ENCODE results near the gene TNFRSF25.
A peak's percentile ranks its signal among the peaks of the same experiment; 100 is the strongest.
"Not testable (repeated sequence)": the region's sequence is repeated elsewhere in the genome, so short reads cannot be mapped to it uniquely, and the experiment has no call there.

The TNFRSF25 gene

DNA sequence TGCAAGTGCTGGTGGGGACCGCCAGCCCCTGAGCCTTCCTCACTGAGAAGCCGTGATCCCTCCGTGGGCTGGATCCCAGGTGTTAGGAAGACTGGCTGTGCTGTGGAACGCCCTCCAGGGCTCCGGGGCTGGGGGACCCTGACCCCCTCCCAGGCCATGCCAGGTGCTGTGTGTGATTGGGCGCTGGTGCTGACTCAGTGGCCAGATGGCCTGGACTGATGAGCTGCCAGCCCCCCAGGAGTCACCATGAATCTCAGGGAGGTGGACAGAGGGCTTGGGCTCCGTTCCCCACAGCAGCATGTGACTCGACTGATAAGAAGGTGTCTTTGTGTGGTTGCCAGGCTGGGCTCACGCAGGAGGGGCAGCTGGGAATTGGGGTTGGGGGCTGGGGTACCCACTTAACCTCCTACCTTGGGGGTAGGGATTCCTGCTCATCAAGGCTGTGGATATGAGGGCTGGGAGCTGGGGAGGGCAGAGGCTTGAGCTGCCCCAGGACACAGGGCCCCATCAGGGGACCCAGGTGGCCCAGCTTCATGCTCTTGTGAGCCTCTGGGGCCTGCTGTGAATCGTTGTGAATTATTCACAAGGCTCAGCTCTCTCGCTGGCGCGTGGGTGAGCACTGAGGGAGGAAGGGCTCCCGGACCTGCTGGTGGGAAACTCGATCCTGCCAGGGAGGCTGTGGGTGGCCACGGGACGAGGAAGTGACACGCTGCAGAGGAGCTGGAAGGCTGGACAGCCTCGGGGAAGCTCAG, 36.1 kb downstream of the TNFRSF25 start:
- not testable (repeated sequence) for DNase-seq

DNA sequence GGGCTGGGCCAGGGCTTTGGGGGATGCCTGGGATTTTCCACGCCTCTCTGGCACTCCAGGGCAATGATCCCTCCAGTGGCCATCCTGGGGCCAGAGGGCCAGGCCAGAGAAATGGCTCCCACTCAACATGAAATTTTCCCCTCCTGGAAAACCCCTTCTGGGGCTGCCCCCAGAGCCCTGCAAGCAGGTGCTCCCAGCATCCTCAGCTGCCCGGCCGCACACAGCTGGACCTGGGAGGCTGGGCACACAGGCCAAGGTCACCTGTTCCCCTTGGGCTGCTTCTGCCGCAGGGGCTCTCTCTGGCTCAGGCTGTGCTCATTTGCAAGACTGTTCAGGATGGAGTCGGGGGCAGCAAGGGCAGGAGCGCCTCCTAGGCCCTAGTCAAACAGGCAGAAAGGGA, 37.5 kb downstream of the TNFRSF25 start:
- not testable (repeated sequence) for DNase-seq

DNA sequence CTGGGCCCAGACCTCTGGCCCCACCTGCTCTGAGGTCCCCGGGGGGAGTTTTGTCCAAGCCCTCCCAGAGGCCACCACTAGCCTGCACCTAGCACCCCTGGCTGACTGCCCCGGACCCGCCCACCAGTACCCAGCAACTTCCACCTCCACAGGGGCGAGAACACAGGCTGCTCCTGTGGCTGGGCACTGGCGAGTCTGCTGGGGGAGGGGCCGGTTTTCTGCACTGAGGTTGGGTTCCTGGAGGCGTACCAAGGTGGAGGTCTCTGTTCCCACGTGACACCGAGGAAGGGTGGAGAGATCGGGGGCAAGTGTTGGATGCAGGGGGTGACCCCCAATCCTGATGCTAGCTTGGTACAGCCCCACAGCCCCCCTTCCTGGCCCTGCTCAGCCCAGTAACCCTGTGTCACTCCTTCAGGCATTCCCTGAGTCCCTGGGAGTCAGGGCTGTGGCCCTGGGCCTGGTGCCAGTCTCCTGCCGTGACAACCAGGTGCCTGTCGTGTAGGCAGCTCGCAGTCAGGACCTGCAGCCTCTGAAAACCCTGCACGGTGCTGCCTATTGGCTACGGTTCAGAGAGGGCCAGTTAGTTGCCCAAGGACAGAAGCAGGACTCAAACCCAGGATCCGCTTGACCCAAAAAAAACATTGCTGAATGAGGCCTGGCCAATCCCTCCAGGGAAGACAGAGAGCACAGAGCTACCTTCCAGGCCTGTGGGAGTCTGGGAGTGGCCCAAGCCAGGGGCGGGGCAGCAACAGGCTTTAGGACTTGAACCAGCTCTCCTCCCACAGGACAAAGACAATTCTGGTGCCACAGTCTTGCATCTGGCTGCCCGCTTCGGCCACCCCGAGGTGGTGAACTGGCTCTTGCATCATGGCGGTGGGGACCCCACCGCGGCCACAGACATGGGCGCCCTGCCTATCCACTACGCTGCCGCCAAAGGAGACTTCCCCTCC, 38.3 kb downstream of the TNFRSF25 start:
- DNase-seq = no peak

- no peak for DNase-seq
Measured at GRCh38 chr1:6426972-6427350, 39.0 kb downstream of the TNFRSF25 start.

DNA sequence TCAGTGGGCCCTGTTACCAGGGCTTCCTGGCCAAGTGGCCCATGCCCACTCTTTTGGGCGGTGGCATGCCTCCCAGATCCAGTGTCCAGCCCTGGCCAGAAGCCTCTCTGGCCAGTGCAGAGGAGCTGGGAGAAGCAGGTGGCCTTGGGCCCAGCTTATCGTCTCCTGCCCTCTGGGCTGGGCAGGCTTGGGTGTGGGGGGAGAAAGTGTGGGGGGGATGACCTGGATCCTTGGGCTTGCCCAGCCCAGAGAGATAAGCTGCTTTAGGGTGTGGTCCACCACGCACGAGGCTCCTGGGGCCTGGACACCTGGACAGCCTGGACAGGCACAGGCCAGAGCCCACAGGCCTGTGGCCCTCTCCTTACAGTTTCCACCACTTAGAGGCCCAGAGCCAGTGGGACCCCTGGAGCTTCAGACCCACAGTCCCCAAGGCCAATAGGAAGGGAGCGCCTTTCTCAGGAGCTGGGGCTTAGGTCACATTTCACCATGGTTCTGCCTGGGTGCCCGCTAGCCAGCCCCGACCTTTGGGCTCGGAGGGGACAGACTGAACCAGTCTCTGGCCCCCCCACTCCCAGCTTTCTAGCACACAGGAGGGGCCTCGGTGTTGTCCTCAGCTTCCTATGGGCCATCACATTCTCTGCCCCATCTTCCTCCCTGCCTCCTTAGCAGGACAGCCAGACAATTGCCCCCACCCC, 39.5 kb downstream of the TNFRSF25 start:
- no peak for DNase-seq

DNA sequence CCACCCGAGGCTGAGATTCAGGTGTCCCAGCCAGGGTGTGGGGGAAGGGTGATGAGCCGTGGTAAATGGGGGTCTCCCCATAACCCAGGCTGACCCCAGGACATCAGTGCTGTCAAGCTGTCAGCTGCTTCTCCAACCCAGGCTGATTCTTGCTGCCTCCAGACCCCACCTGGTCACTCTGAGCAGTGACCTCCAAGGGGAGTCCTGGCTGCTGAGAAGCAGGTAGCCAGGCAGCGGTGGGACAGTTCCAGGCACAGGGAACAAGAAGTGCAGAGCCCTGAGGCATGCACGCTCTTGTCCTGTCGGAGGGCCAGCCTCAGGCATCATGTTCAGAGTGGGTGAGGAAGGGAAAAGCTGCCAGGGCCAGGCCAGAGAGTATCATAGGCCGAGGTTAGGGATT, 40.3 kb downstream of the TNFRSF25 start:
- no peak for DNase-seq

- no peak for DNase-seq
Measured at GRCh38 chr1:6424619-6425593, 41.1 kb downstream of the TNFRSF25 start, which contains the start of gene ESPN. TSS of gene ESPN (plus strand) at chr1:6424776. CDS start at chr1:6424956, 180 bp downstream.

DNA sequence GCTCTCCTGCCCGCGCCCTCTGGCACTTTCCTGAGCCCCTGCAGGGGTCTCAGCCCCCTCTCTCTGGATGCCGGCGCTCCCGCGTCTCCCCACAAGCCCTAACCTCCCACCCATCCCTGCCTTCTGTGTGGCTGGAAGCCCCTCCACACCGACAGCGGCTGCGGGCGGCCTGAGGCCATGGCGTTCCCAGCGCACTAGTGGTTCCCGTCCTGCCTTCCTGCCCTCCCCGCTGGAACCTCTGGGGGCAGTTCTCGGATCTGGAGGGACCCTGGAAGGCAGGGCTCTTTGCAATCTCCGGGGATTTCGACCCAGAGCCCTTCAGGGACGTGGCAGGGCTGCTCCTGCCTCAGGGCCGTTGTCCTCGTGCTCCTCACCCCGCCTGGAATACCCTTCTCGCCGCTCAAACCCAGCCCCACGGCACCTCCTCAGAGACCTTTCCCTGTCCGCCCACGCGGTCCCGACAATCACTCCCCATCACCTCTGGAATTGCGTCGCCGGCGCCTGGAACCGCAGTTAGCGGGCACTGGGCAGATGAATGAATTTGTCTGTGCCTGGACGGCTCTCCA, 41.9 kb downstream of the TNFRSF25 start:
- DNase-seq = no peak

DNA sequence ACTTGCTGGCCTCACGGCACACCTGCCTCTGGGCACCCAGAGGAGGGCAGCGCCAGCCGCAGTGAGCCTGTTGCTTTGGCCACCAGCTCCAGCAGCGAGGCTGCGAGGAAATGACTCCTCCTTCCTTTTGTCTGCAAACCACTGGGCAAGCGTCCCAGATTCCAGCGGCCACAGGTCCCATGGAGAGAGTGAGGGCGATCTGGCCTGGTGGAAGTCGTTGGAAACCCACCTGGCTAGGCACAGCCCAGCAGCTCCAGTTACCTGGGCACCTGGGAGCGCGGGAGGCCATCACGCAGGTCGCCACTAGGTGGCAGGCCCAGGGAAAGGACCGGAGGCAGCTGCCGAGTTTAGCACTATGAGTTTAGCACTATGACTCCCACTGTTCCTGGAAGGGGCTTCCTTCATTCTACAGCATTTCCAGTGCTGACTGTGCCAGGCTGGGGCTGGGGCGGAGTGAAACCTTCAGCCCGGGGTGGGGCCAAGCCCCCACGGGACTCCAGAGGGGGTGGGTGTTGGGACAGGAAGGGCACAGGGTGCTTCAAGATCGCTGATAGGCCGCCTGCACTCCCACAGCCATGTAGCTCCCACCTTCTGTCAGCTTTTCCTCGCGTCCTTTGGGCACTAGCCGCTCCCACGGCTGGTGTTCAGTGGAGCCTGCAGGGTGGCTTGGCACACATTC, 42.5 kb downstream of the TNFRSF25 start:
- DNase-seq = peak; percentile 91

GRCh38 chr1:6421266-6421665, 44.7 kb downstream of the TNFRSF25 start:
- DNase-seq = no peak

DNA sequence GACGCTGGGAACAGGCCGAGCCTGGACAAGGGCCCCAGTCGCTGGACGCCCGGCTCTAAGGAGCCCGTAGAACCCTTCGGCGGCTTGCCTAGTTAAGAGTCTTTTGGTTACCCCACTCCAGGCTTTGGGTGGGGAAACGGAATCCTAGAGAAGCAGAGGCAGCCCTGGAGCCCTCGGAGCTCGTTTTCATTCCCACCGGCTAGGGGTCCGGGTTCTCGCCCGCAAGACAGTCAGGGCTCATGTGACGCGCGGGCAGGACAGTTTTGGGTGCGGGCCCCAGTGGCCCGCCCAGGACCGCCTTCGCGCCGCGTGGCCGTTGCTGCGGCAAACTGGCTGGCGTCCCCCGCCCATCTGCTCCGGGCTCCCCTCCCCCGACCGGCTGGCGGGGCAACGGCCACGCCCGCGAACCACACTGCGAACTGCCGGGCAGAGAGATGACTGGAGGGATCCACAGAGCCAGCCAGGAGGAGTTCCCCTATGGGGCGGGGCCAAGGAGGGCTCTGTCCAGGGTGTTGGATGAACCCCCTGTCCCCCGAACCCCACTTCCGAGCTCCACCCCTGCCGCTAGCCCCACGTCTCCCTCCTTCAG, 45.4 kb downstream of the TNFRSF25 start:
- DNase-seq = no peak

DNA sequence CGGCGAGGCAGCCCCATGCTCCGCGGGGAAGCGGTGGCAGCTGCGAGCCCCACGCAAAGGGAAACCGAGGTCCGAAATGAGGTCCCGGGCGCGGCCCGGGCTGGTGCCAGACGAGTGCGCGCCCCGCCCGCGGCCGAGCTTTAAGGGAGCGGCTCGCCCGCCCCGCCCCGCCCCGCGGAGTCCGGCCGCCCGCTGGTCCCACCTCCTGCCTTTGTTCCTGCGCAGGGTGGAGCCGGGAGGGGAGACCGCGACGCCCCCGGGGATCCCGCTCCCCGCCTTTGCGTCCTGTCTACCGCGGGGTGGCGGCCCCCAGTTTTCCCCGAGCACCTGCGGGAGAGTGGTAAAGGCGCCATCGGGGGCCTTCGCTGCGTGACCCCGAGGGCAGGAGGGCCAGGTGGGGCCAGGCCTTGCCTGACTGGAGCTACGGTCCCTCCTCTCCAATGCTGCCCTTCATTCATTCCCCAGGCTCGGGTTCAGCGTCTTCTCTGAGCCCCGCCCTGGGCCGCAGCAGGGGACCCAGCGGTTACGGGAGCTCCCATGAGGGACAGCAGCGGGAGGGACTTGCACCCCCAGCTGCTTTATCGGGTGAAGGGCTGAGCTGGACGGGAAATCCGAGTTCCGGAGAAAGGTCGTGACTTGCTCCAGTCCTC, 46.0 kb downstream of the TNFRSF25 start, which contains the start of gene HES2:
Gene HES2, minus strand, starts transcription at position 116 of the 650 bp plus-strand sequence. Its CDS starts 99 bp downstream, at position 17.
- DNase-seq = peak; percentile 66

- DNase-seq = no peak
Measured at GRCh38 chr1:6419397-6419803, 46.6 kb downstream of the TNFRSF25 start.

- no peak for DNase-seq
Measured at GRCh38 chr1:6418668-6419396, 47.1 kb downstream of the TNFRSF25 start.

GRCh38 chr1:6417961-6418667, 47.9 kb downstream of the TNFRSF25 start:
- no peak for DNase-seq

- no peak for DNase-seq
Measured at GRCh38 chr1:6416906-6417305, 49.1 kb downstream of the TNFRSF25 start.

GRCh38 chr1:6416295-6416656, 49.7 kb downstream of the TNFRSF25 start:
- DNase-seq = no peak

GRCh38 chr1:6414881-6415626, 50.9 kb downstream of the TNFRSF25 start:
- DNase-seq = no peak

Measured in activated effector memory CD4-positive, alpha-beta T cell treated with anti-CD3 and anti-CD28 coated beads, Interleukin-2, amount 50 U/mL, for 16 hours (primary cell).